HEK293T (cell line): ENCODE data around the gene ITPK1.

Experiments used
- CTCF ChIA-PET: fragments of 350-600 bp; formaldehyde crosslinking; extraction: SDS; loops from one replicate; lab custom pipeline; 2021; ENCODE audit warnings: antibody characterized with exemption, inconsistent platforms; lab: Yijun Ruan, JAX
- POLR2A ChIA-PET: fragments of 350-600 bp; formaldehyde crosslinking; extraction: SDS; loops from one replicate; lab custom pipeline; 2020; ENCODE audit warnings: antibody characterized with exemption, inconsistent platforms; lab: Yijun Ruan, JAX
- DNase-seq: peaks from one replicate; pipeline ENCODE4 v3.0.0; 2012; ENCODE audit warnings: mixed read lengths; ENCODE audit errors: extremely low spot score
- ARNT ChIP-seq: fragments of 450-650 bp; IDR thresholded peaks from 2 replicates; pipeline ENCODE4 v1.6.1; 2017; ENCODE audit warnings: mild to moderate bottlenecking
- BHLHE40 ChIP-seq: fragments of 450-650 bp; IDR thresholded peaks from 2 replicates; pipeline ENCODE4 v1.6.1; 2016; ENCODE audit warnings: mild to moderate bottlenecking, moderate library complexity, borderline replicate concordance
- CTBP1 ChIP-seq: fragments of 450-650 bp; IDR thresholded peaks from 2 replicates; pipeline ENCODE4 v1.6.1; 2016; ENCODE audit warnings: borderline replicate concordance
- ELF4 ChIP-seq: fragments of 450-650 bp; IDR thresholded peaks from 2 replicates; pipeline ENCODE4 v1.6.1; 2017; ENCODE audit warnings: antibody characterized with exemption
- FOXA1 ChIP-seq: fragments of 450-650 bp; IDR thresholded peaks from 2 replicates; pipeline ENCODE4 v1.6.1; 2016; ENCODE audit warnings: mild to moderate bottlenecking
- FOXK2 ChIP-seq: fragments of 450-650 bp; IDR thresholded peaks from 2 replicates; pipeline ENCODE4 v1.6.1; 2016; ENCODE audit warnings: mild to moderate bottlenecking
- FOXM1 ChIP-seq: fragments of 450-650 bp; IDR thresholded peaks from 2 replicates; pipeline ENCODE4 v1.6.1; 2017; ENCODE audit warnings: mild to moderate bottlenecking, borderline replicate concordance
- HDGF ChIP-seq: fragments of 450-650 bp; IDR thresholded peaks from 2 replicates; pipeline ENCODE4 v1.6.1; 2017; ENCODE audit warnings: antibody characterized with exemption, borderline replicate concordance
- L3MBTL2 ChIP-seq: fragments of 450-650 bp; conservative IDR thresholded peaks from 2 replicates; pipeline ENCODE4 v1.6.1; 2016; ENCODE audit warnings: mild to moderate bottlenecking
- LEF1 ChIP-seq: fragments of 450-650 bp; IDR thresholded peaks from 2 replicates; pipeline ENCODE4 v1.6.1; 2017; ENCODE audit warnings: mild to moderate bottlenecking, borderline replicate concordance
- NFRKB ChIP-seq: fragments of 450-650 bp; IDR thresholded peaks from 2 replicates; pipeline ENCODE4 v1.6.1; 2016; ENCODE audit warnings: mild to moderate bottlenecking, moderate library complexity
- PKNOX1 ChIP-seq: fragments of 450-650 bp; IDR thresholded peaks from 2 replicates; pipeline ENCODE4 v1.6.1; 2016
- SP1 ChIP-seq: fragments of 450-650 bp; IDR thresholded peaks from 2 replicates; pipeline ENCODE4 v1.6.1; 2017
- SUZ12 ChIP-seq: fragments of 450-650 bp; IDR thresholded peaks from 2 replicates; pipeline ENCODE4 v1.6.1; 2016; ENCODE audit warnings: mild to moderate bottlenecking
- TARDBP ChIP-seq: fragments of 450-650 bp; IDR thresholded peaks from 2 replicates; pipeline ENCODE4 v1.6.1; 2016
- ZNF384 ChIP-seq: fragments of 450-650 bp; IDR thresholded peaks from 2 replicates; pipeline ENCODE4 v1.6.1; 2016

ITPK1 gene

GRCh38 chr14:92955381-92955780 lies 160.3 kb downstream of the ITPK1 start:
- ChIA-PET CTCF (interaction anchor here (2.0 kb wide), 1 partner anchor 158 kb away, joined by 9 read pairs; no protein-coding TSS in a partner anchor), POLR2A (no interaction called here)
- DNase-seq = no peak
- TF ChIP-seq TARDBP = no peak
- TF ChIP-seq FOXA1 = no peak
- no peak for TF ChIP-seq FOXK2

- TF ChIP-seq LEF1 (no peak), SUZ12 (no peak)
- CTCF ChIA-PET = interaction anchor here (2.0 kb wide), 1 partner anchor 158 kb away, joined by 9 read pairs; no protein-coding TSS in a partner anchor
- POLR2A ChIA-PET = no interaction called here
- DNase-seq = no peak
Measured at GRCh38 chr14:92954933-92955332, 160.8 kb downstream of the ITPK1 start.

- ChIA-PET POLR2A (no interaction called here), CTCF (interaction anchor here (0.6 to 1.5 kb wide), 2 partner anchors 142 to 184 kb away, joined by 5 read pairs; no protein-coding TSS in a partner anchor)
- TF ChIP-seq SUZ12 (no peak), ZNF384 (no peak), PKNOX1 (no peak), LEF1 (no peak), TARDBP (no peak), FOXK2 (no peak), NFRKB (no peak)
- DNase-seq = no peak
Measured at GRCh38 chr14:92953526-92953925, 162.2 kb downstream of the ITPK1 start.

- DNase-seq = no peak
- ChIA-PET CTCF (interaction anchor here (0.6 to 1.5 kb wide), 6 partner anchors 20 to 225 kb away, joined by 3 to 5 read pairs (median 4); no protein-coding TSS in a partner anchor), POLR2A (interaction anchor here (0.8 kb wide), 1 partner anchor 232 kb away, joined by 3 read pairs; the partner anchor contains the start of genes LYSET and MOAP1)
- TF ChIP-seq FOXM1 (no peak), ARNT (no peak), FOXK2 (no peak)
Measured at GRCh38 chr14:92952481-92953298, 163.0 kb downstream of the ITPK1 start.

GRCh38 chr14:92951912-92952471 lies 163.7 kb downstream of the ITPK1 start:
- TF ChIP-seq SUZ12 (no peak), TARDBP (no peak), ELF4 (no peak), LEF1 (no peak)
- CTCF ChIA-PET = interaction anchor here (0.7 to 1.5 kb wide), 6 partner anchors 20 to 226 kb away, joined by 3 to 5 read pairs (median 4); no protein-coding TSS in a partner anchor
- POLR2A ChIA-PET = interaction anchor here (0.8 kb wide), 1 partner anchor 233 kb away, joined by 3 read pairs; the partner anchor contains the start of genes LYSET and MOAP1
- DNase-seq = peak; percentile 86

GRCh38 chr14:92951261-92951660 lies 164.5 kb downstream of the ITPK1 start:
- no peak for DNase-seq
- CTCF ChIA-PET = interaction anchor here (0.6 to 0.7 kb wide), 2 partner anchors 19 to 54 kb away, joined by 3 to 5 read pairs; no protein-coding TSS in a partner anchor
- no peak for TF ChIP-seq SUZ12
- POLR2A ChIA-PET = no interaction called here

GRCh38 chr14:92950773-92951172 lies 165.0 kb downstream of the ITPK1 start:
- CTCF ChIA-PET = no interaction called here
- POLR2A ChIA-PET = no interaction called here
- DNase-seq = no peak
- no peak for TF ChIP-seq ELF4
- no peak for TF ChIP-seq HDGF
- no peak for TF ChIP-seq TARDBP
- TF ChIP-seq LEF1 = no peak
- TF ChIP-seq FOXA1 = no peak
- TF ChIP-seq SP1 = no peak
- no peak for TF ChIP-seq L3MBTL2
- no peak for TF ChIP-seq NFRKB
- no peak for TF ChIP-seq BHLHE40
- TF ChIP-seq ARNT = no peak
- no peak for TF ChIP-seq SUZ12
- no peak for TF ChIP-seq PKNOX1
- no peak for TF ChIP-seq FOXM1
- TF ChIP-seq FOXK2 = no peak
- no peak for TF ChIP-seq CTBP1

GRCh38 chr14:92950193-92950540 lies 165.6 kb downstream of the ITPK1 start:
- DNase-seq = no peak
- ChIA-PET POLR2A (no interaction called here), CTCF (no interaction called here)
- no peak for TF ChIP-seq BHLHE40
- no peak for TF ChIP-seq SUZ12
- TF ChIP-seq ELF4 = no peak
- no peak for TF ChIP-seq FOXA1
- TF ChIP-seq PKNOX1 = no peak
